Liver (tissue), 9 donors: ENCODE measurements around the gene TNS3. TPM values are rescaled to one million over a fixed set of nuclear protein-coding genes. Genes with fewer than 3 reads are reported as not detected.

Source experiments
- DNase-seq: peaks from one replicate; pipeline ENCODE4 v3.0.0-alpha.2; 2017; ENCODE audit warnings: low spot score
- H3K27ac ChIP-seq, 2 donors: one replicate each; pipeline ENCODE4 v1.7.0; 2013; ENCODE audit warnings: inconsistent platforms in 2 of 2, low read length in 2 of 2, control low read depth in 1 of 2, low read depth in 1 of 2, mild to moderate bottlenecking in 1 of 2
- H3K27me3 ChIP-seq, 4 donors: one replicate each; pipeline versions ENCODE4 v1.6.1 to v1.7.0; 2013; ENCODE audit warnings: low read length in 3 of 4, inconsistent platforms in 1 of 4, mild to moderate bottlenecking in 1 of 4, moderate library complexity in 1 of 4; ENCODE audit not compliant: control insufficient read depth in 4 of 4, insufficient read depth in 4 of 4
- H3K36me3 ChIP-seq, 4 donors: one replicate each; pipeline versions ENCODE4 v1.6.1 to v1.7.0; 2013; ENCODE audit warnings: low read length in 3 of 4, mild to moderate bottlenecking in 3 of 4, low read depth in 1 of 4, moderate library complexity in 1 of 4; ENCODE audit not compliant: control insufficient read depth in 4 of 4, insufficient read depth in 3 of 4
- H3K4me1 ChIP-seq, 4 donors: one replicate each; pipeline versions ENCODE4 v1.6.1 to v1.7.0; 2013; ENCODE audit warnings: low read length in 3 of 4, mild to moderate bottlenecking in 3 of 4, moderate library complexity in 1 of 4; ENCODE audit not compliant: control insufficient read depth in 4 of 4, insufficient read depth in 4 of 4
- H3K4me3 ChIP-seq, 3 donors: one replicate each; pipeline versions ENCODE4 v1.6.1 to v1.7.0; 2013; ENCODE audit warnings: low read length in 3 of 3, control low read depth in 1 of 3, low read depth in 1 of 3, mild to moderate bottlenecking in 1 of 3
- H3K9ac ChIP-seq, 2 donors: one replicate each; pipeline ENCODE4 v1.7.0; 2013; ENCODE audit warnings: low read length in 2 of 2, mild to moderate bottlenecking in 2 of 2, moderate library complexity in 2 of 2, control low read depth in 1 of 2, low read depth in 1 of 2
- H3K9me3 ChIP-seq, 4 donors: one replicate each; pipeline versions ENCODE4 v1.6.1 to v1.7.0; 2013; ENCODE audit warnings: low read length in 3 of 4; ENCODE audit not compliant: control insufficient read depth in 4 of 4
- EGR1 ChIP-seq, 2 donors: IDR thresholded peaks; 2 replicates each; pipeline ENCODE4 v1.6.1; 2016 to 2018; ENCODE audit warnings: antibody characterized with exemption in 2 of 2, low read depth in 2 of 2
- FOXA2 ChIP-seq: IDR thresholded peaks from 2 replicates; pipeline ENCODE4 v1.6.1; 2016; ENCODE audit warnings: antibody characterized with exemption
- GABPA ChIP-seq, 2 donors: IDR thresholded peaks in 1 of 2; conservative IDR thresholded peaks in 1 of 2; 2 replicates each; pipeline ENCODE4 v1.6.1; 2016; ENCODE audit warnings: antibody characterized with exemption in 2 of 2, mild to moderate bottlenecking in 1 of 2, moderate library complexity in 1 of 2
- HNF4A ChIP-seq, 2 donors: conservative IDR thresholded peaks; 2 replicates each; pipeline ENCODE4 v1.6.1; 2016; ENCODE audit warnings: antibody characterized with exemption in 2 of 2, mild to moderate bottlenecking in 2 of 2
- HNF4G ChIP-seq: IDR thresholded peaks from 2 replicates; pipeline ENCODE4 v1.6.1; 2016; ENCODE audit warnings: antibody characterized with exemption
- MAX ChIP-seq: IDR thresholded peaks from 2 replicates; pipeline ENCODE4 v1.6.1; 2016; ENCODE audit warnings: antibody characterized with exemption
- RXRA ChIP-seq, 2 donors: IDR thresholded peaks; 2 replicates each; pipeline ENCODE4 v1.6.1; 2017 to 2018; ENCODE audit warnings: antibody characterized with exemption in 2 of 2, mild to moderate bottlenecking in 1 of 2
- SP1 ChIP-seq: IDR thresholded peaks from 2 replicates; pipeline ENCODE4 v1.6.1; 2018; ENCODE audit warnings: antibody characterized with exemption, mild to moderate bottlenecking
- YY1 ChIP-seq: IDR thresholded peaks from 2 replicates; pipeline ENCODE4 v1.6.1; 2016; ENCODE audit warnings: antibody characterized with exemption, mild to moderate bottlenecking
- ZBTB33 ChIP-seq: IDR thresholded peaks from 2 replicates; pipeline ENCODE4 v1.6.1; 2016; ENCODE audit warnings: antibody characterized with exemption
- WGBS: extraction: QIAGEN DNeasy Blood & Tissue Kit; methylation state at CpG from one replicate; pipeline ENCODE4 v1.1.7; 2013; 5-methylcytosine and 5-hydroxymethylcytosine counted together
- polyA plus RNA-seq, 2 donors: library from polyadenylated mRNA; stranded (reverse) in 1 of 2; unstranded in 1 of 2; fragments of 200-250 nt in 1 of 2; fragments of >200 nt in 1 of 2; fragmentation: Nextera tagmentation in 1 of 2; extraction: Ambion mirVana in 1 of 2; gene quantifications; one replicate each; pipeline versions ENCODE4 v1.2.1 to v1.2.3, GENCODE V29; 2013 to 2015
- total RNA-seq, 2 donors: library from RNA; depleted of rRNA; stranded (reverse); fragments of >200 nt; gene quantifications; one replicate each; pipeline ENCODE4 v1.2.3, GENCODE V29; 2014
- TF ChIP-seq, protein P1 (sequence below): IDR thresholded peaks from 2 replicates; pipeline ENCODE4 v1.6.1; 2016; ENCODE audit warnings: antibody characterized with exemption, mild to moderate bottlenecking
- TF ChIP-seq, protein P2 (sequence below): IDR thresholded peaks from 2 replicates; pipeline ENCODE4 v1.6.1; 2016; ENCODE audit warnings: antibody characterized with exemption
- TF ChIP-seq, protein P3 (sequence below): fragments of 150-350 bp; IDR thresholded peaks from 2 replicates; pipeline ENCODE4 v1.5.1; 2017; ENCODE audit warnings: improper control_type of control experiment, low read depth, low read length; ENCODE audit not compliant: missing input control
- donor health status: healthy.
- donor health status: healthy.
- donor health status: healthy.
- donor health status: healthy.
- donor health status: healthy.

TNS3 gene
- total and polyA plus RNA-seq, 4 donors: 16.8 to 100 (median 29.5) TPM

- peaks cover 22 to 42% (median 23%) of the 10 kb centered on the region in 4 donors for H3K36me3 ChIP-seq
- H3K9me3 ChIP-seq: no peaks in the 10 kb centered on the region
- H3K4me3 ChIP-seq: no peak overlapping the region
- no peaks in the 10 kb centered on the region for H3K27me3 ChIP-seq
- H3K4me1 ChIP-seq: peaks cover 3 to 41% (median 23%) of the 10 kb centered on the region in 4 donors
- H3K27ac ChIP-seq: peak overlapping the region in 1 of 2 donors; percentile 34
- WGBS: 84% methylated on average over 15 of the region's 15 CpGs
- no peak overlapping the region for H3K9ac ChIP-seq
- no peak for DNase-seq
- TF ChIP-seq, protein P1, sequence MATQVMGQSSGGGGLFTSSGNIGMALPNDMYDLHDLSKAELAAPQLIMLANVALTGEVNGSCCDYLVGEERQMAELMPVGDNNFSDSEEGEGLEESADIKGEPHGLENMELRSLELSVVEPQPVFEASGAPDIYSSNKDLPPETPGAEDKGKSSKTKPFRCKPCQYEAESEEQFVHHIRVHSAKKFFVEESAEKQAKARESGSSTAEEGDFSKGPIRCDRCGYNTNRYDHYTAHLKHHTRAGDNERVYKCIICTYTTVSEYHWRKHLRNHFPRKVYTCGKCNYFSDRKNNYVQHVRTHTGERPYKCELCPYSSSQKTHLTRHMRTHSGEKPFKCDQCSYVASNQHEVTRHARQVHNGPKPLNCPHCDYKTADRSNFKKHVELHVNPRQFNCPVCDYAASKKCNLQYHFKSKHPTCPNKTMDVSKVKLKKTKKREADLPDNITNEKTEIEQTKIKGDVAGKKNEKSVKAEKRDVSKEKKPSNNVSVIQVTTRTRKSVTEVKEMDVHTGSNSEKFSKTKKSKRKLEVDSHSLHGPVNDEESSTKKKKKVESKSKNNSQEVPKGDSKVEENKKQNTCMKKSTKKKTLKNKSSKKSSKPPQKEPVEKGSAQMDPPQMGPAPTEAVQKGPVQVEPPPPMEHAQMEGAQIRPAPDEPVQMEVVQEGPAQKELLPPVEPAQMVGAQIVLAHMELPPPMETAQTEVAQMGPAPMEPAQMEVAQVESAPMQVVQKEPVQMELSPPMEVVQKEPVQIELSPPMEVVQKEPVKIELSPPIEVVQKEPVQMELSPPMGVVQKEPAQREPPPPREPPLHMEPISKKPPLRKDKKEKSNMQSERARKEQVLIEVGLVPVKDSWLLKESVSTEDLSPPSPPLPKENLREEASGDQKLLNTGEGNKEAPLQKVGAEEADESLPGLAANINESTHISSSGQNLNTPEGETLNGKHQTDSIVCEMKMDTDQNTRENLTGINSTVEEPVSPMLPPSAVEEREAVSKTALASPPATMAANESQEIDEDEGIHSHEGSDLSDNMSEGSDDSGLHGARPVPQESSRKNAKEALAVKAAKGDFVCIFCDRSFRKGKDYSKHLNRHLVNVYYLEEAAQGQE: peak; percentile 57
- no peak for TF ChIP-seq HNF4G
Measured at GRCh38 chr7:47370461-47371042, 211.4 kb downstream of the TNS3 start.

DNA sequence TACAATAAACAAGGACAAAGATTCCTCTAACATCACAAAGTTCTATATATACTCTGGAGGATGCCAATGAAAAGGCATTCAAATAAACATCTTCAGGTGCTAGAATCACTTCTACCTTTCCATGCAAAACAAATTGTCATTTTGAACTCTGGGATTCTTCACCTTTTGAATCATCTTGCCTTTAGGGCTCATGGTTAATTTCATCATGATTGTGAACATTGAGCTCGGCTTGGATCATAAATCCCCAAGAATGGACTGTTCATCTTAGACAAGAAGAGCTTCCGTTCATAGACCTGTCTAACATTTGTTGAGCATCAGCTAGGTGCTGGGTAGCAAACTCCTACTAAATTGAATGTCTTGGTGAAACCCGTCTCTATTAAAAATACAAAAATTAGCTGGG lies 212.2 kb downstream of the TNS3 start:
- Histone ChIP-seq H3K9ac (no peak overlapping the region), H3K4me1 (peaks cover 3 to 37% (median 23%) of the 10 kb centered on the region in 4 donors), H3K9me3 (no peaks in the 10 kb centered on the region), H3K4me3 (no peak overlapping the region), H3K36me3 (peaks cover 22 to 37% (median 23%) of the 10 kb centered on the region in 4 donors), H3K27ac (no peak overlapping the region), H3K27me3 (no peaks in the 10 kb centered on the region)
- WGBS: 95% methylated on average over 3 of the region's 3 CpGs
- TF ChIP-seq, protein P2, sequence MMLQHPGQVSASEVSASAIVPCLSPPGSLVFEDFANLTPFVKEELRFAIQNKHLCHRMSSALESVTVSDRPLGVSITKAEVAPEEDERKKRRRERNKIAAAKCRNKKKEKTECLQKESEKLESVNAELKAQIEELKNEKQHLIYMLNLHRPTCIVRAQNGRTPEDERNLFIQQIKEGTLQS: no peak
- TF ChIP-seq SP1 (no peak), GABPA (IDR thresholded peaks at IDR 0.05 in 1 of 2, conservative IDR thresholded peaks at IDR 0.05 in 1 of 2) (no peak)
- no peak for DNase-seq

DNA sequence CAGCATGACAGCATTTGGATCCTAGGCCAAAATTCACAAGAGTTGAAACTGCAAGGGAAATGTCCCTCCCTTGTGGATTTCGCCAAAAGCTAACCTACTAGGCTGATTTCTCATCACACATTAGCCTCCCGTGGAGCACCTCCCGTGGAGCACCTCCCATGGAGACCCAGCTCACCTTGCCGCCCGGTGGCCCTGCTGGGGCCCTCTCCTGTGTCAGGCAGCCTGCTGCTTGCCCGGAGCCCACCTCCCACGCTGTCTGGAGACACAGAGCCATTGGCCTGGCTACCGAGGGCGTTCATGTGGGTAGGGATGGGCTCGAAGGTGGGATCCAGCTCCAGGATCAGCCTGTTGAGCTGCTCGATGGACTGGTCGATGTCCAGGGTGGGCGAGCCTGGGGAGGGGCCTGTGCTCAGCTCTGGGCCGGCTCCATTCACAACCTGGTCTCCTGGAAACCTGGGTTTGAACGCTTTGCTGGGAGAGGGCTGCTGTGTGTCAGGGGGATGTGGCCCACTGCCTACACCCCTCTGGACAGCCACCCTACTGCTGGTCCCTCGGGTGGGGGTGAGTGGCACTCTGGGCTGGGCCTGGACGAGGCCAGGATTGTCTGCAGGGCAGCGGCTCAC lies 213.6 kb downstream of the TNS3 start:
- H3K27ac ChIP-seq: no peak overlapping the region
- DNase-seq: no peak
- H3K4me3 ChIP-seq: no peak overlapping the region
- no peaks in the 10 kb centered on the region for H3K27me3 ChIP-seq
- WGBS: 94% methylated on average over 18 of the region's 18 CpGs
- H3K4me1 ChIP-seq: peaks cover 2 to 25% (median 16%) of the 10 kb centered on the region in 4 donors
- no peak overlapping the region for H3K9ac ChIP-seq
- peaks cover 24 to 49% (median 29%) of the 10 kb centered on the region in 4 donors for H3K36me3 ChIP-seq
- H3K9me3 ChIP-seq: no peaks in the 10 kb centered on the region
- TF ChIP-seq EGR1 (IDR thresholded peaks at IDR 0.05; ENCODE audit: low read depth in 2 of 2) (no peak), RXRA (IDR thresholded peaks at IDR 0.05) (no peak), MAX (no peak), HNF4A (conservative IDR thresholded peaks at IDR 0.05) (no peak), FOXA2 (no peak), ZBTB33 (no peak), YY1 (no peak), GABPA (IDR thresholded peaks at IDR 0.05 in 1 of 2, conservative IDR thresholded peaks at IDR 0.05 in 1 of 2) (no peak)
- TF ChIP-seq, protein P3, sequence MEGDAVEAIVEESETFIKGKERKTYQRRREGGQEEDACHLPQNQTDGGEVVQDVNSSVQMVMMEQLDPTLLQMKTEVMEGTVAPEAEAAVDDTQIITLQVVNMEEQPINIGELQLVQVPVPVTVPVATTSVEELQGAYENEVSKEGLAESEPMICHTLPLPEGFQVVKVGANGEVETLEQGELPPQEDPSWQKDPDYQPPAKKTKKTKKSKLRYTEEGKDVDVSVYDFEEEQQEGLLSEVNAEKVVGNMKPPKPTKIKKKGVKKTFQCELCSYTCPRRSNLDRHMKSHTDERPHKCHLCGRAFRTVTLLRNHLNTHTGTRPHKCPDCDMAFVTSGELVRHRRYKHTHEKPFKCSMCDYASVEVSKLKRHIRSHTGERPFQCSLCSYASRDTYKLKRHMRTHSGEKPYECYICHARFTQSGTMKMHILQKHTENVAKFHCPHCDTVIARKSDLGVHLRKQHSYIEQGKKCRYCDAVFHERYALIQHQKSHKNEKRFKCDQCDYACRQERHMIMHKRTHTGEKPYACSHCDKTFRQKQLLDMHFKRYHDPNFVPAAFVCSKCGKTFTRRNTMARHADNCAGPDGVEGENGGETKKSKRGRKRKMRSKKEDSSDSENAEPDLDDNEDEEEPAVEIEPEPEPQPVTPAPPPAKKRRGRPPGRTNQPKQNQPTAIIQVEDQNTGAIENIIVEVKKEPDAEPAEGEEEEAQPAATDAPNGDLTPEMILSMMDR: no peak
- TF ChIP-seq, protein P1: no peak
- TF ChIP-seq, protein P2: no peak
